Vagina (tissue), 2 donors: ENCODE measurements around the gene ADAMTS2.

ENCODE experiments used
- POLR2AphosphoS5 ChIP-seq, 2 donors: sonication (generic); formaldehyde crosslinking; IDR thresholded peaks; one replicate each; pipeline ENCODE4 v1.9.0; 2017; ENCODE audit warnings: antibody characterized with exemption in 2 of 2, mild to moderate bottlenecking in 2 of 2, low read depth in 1 of 2; ENCODE audit not compliant: insufficient read depth in 1 of 2
- TF ChIP-seq, protein P1 (sequence below), 3 experiments: fragments of 450-650 bp in 2 of 3; fragments of 200-600 bp in 1 of 3; sonication (generic) in 1 of 3; IDR thresholded peaks; one replicate each; pipeline ENCODE4 v1.5.1; 2017 to 2019; ENCODE audit warnings: antibody characterized with exemption in 3 of 3, mild to moderate bottlenecking in 2 of 3, moderate library complexity in 2 of 3

DNA sequence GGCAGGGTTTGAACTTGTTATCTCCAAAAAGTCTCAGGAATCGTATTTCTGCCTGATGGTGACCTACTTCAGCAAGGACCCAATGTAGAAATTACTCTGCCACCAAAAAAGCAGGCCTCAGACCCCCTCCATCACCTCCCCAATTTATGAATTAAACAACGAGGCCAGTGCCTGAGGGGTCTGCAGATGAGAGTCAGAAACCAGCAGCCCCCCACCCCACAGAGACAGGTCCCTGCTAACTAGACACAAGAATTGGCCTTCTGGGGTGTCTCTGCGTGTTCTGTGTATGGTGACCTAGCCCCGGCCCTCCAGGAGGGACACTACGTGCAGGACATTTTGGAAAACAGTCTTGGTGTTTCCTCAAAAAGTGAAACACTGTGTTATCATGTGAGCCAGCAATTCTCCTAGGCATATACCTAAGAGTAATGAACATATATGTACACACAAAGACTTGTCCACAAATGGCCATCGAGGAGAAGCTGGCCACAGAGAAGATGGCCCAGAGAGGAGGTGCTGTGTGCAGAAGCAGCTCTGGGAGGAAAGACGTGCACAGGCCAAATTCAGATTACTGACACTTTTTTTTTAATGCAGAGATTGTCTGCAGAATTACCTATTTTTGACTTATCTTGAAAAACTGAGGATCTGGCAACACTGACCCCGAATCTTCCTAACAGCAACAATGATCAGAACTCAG, 93.8 kb downstream of the ADAMTS2 start:
- TF ChIP-seq, protein P1, sequence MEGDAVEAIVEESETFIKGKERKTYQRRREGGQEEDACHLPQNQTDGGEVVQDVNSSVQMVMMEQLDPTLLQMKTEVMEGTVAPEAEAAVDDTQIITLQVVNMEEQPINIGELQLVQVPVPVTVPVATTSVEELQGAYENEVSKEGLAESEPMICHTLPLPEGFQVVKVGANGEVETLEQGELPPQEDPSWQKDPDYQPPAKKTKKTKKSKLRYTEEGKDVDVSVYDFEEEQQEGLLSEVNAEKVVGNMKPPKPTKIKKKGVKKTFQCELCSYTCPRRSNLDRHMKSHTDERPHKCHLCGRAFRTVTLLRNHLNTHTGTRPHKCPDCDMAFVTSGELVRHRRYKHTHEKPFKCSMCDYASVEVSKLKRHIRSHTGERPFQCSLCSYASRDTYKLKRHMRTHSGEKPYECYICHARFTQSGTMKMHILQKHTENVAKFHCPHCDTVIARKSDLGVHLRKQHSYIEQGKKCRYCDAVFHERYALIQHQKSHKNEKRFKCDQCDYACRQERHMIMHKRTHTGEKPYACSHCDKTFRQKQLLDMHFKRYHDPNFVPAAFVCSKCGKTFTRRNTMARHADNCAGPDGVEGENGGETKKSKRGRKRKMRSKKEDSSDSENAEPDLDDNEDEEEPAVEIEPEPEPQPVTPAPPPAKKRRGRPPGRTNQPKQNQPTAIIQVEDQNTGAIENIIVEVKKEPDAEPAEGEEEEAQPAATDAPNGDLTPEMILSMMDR (IDR thresholded peaks at IDR 0.05): no peak
- no peak for TF ChIP-seq POLR2AphosphoS5 (IDR thresholded peaks at IDR 0.05; ENCODE audit: insufficient read depth in 1 of 2, low read depth in 1 of 2)
